Tibial artery (tissue), 4 donors: ENCODE data around the gene APBA2.
"Not testable (repeated sequence)": the region's sequence is repeated elsewhere in the genome, so short reads cannot be mapped to it uniquely, and the experiment has no call there.

ENCODE experiments used
- DNase-seq, 2 donors: peaks; one replicate each; pipeline ENCODE4 v3.0.0-alpha.2; 2019
- H3K27ac ChIP-seq, 2 donors: fragments of 200-600 bp; sonication (generic) in 1 of 2; 1 replicate in 1 of 2; 2 replicates in 1 of 2; pipeline ENCODE4 v1.5.1; 2018 to 2019; ENCODE audit warnings: mild to moderate bottlenecking in 1 of 2
- H3K27me3 ChIP-seq, 2 donors: fragments of 200-600 bp; sonication (generic) in 1 of 2; one replicate each; pipeline versions ENCODE4 v1.5.1 to v1.6.0; 2016 to 2019
- H3K36me3 ChIP-seq, 3 donors: fragments of 200-600 bp; sonication (generic) in 2 of 3; one replicate each; pipeline ENCODE4 v1.5.1; 2016 to 2019; ENCODE audit warnings: mild to moderate bottlenecking in 2 of 3
- H3K4me1 ChIP-seq, 4 donors: fragments of 200-600 bp; sonication (generic) in 2 of 4; 1 replicate in 3 of 4; 2 replicates in 1 of 4; pipeline ENCODE4 v1.5.1; 2016 to 2019
- H3K4me3 ChIP-seq, 2 donors: fragments of 200-600 bp; sonication (generic) in 1 of 2; 1 replicate in 1 of 2; 2 replicates in 1 of 2; pipeline ENCODE4 v1.5.1; 2018 to 2019; ENCODE audit warnings: mild to moderate bottlenecking in 2 of 2
- H3K9me3 ChIP-seq, 3 donors: fragments of 200-600 bp; sonication (generic) in 1 of 3; one replicate each; pipeline ENCODE4 v1.5.1; 2016 to 2019
- intact Hi-C: fragments of 100-400 bp; cut with DNase I; formaldehyde crosslinking; loops from one replicate; pipeline ENCODE4 v1.15.0; 2023; ENCODE audit warnings: low total_unique reads
- TF ChIP-seq, protein P1 (sequence below), 2 experiments: fragments of 200-600 bp in 1 of 2; fragments of 450-650 bp in 1 of 2; IDR thresholded peaks; one replicate each; pipeline ENCODE4 v1.5.1; 2017 to 2019; ENCODE audit warnings: antibody characterized with exemption in 2 of 2, mild to moderate bottlenecking in 1 of 2, moderate library complexity in 1 of 2

Gene APBA2

DNA sequence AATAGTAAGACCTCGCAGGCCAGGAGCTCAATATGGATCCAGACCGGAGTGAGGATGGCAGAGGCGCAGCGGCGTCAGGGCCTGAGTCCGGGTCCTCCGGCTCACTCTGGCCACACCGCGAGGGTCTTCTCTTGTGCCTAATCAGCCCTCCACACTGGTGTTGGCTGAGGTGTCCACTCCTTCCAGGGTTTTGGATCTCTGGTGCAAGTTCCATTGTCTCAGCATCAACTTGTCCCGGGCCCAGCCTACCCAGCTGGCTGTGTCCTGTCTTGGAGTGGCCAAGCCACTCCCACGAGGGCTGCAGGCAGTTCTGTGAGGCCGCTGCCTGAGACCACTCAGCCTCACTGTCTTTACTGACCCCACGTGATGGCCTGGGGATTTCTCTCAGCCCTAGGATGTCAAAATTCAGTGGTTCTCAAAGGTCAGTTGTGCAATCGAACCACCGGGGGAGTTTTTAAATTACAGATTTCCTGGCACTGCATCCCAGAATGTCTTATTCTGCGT is 24.7 kb upstream of the APBA2 start:
- TF ChIP-seq, protein P1, sequence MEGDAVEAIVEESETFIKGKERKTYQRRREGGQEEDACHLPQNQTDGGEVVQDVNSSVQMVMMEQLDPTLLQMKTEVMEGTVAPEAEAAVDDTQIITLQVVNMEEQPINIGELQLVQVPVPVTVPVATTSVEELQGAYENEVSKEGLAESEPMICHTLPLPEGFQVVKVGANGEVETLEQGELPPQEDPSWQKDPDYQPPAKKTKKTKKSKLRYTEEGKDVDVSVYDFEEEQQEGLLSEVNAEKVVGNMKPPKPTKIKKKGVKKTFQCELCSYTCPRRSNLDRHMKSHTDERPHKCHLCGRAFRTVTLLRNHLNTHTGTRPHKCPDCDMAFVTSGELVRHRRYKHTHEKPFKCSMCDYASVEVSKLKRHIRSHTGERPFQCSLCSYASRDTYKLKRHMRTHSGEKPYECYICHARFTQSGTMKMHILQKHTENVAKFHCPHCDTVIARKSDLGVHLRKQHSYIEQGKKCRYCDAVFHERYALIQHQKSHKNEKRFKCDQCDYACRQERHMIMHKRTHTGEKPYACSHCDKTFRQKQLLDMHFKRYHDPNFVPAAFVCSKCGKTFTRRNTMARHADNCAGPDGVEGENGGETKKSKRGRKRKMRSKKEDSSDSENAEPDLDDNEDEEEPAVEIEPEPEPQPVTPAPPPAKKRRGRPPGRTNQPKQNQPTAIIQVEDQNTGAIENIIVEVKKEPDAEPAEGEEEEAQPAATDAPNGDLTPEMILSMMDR (IDR thresholded peaks at IDR 0.05): no peak
- DNase-seq: peak in 1 of 2 donors; percentile 51
- H3K36me3 ChIP-seq: no peaks in the 10 kb centered on the region
- intact Hi-C loops: no loop called here
- no peaks in the 10 kb centered on the region for H3K9me3 ChIP-seq
- H3K4me1 ChIP-seq: no peaks in the 10 kb centered on the region
- H3K4me3 ChIP-seq: no peak overlapping the region
- no peak overlapping the region for H3K27ac ChIP-seq
- H3K27me3 ChIP-seq: no peaks in the 10 kb centered on the region

DNA sequence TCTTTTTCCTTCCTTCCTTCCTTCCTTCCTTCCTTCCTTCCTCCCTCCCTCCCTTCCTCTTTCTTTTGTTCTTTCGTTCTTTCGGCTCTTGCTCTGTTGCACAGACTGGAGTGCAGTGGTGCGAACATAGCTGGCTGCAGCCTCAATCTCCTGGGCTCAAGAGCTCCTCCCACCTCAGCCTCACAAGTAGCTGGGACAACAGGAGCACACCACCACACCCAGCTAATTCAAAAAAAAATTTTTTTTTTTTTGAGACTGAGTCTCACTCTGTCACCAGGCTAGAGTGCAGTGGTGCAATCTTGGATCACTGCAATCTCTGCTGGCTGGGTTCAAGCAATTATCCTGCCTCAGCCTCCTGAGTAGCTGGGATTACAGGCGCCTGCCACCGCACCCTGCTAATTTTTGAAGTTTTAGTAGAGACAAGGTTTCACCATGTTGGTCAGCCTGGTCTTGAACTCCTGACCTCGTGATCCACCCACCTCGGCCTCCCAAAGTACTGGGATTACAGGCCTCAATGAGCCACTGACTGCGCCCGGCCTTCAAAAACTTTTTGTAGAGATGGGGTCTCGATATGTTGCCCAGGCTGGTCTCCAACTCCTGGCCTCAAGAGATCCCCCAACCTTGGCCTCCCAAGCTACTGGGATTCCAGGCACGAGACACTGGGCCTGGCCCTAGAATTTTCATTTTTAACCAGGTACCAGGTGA is 24.0 kb upstream of the APBA2 start:
- H3K36me3 ChIP-seq, H3K27me3 ChIP-seq, intact Hi-C loops, DNase-seq, H3K4me1 ChIP-seq, H3K4me3 ChIP-seq, H3K9me3 ChIP-seq, H3K27ac ChIP-seq: not testable (repeated sequence)

DNA sequence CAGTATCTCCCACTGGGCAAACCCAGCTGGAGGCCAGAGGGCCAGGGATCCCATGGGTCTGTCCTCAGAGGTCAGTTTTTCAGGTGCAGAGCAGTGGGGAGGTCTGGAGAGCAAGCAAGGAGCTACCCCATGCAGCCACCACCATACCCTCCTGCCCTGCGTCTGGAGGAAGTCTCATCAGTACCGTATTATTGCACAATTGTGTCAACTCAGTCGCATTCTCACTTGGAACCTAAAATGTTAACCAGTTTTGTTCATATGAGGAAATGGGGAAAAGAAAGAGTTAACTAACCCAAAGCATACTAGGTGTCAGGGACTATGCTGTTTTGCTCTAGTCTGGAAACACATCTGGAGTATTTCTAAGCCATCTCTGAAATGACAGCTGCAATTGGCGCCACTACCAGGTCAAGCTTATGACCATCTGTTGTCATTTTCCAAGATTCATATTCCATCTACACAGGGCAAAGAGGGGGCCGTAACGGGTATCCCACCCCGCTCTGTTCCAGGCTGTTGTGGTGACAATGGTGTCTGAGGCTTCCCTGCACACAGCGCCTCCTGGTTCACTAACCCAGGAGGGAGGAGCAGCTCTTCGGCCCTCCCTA is 16.9 kb upstream of the APBA2 start:
- intact Hi-C loops: no loop called here
- Histone ChIP-seq H3K36me3 (no peaks in the 10 kb centered on the region), H3K4me3 (no peak overlapping the region), H3K27me3 (no peaks in the 10 kb centered on the region), H3K27ac (no peak overlapping the region), H3K4me1 (no peaks in the 10 kb centered on the region), H3K9me3 (peaks cover 0 to 9% (median 0%) of the 10 kb centered on the region in 3 donors)
- no peak for DNase-seq
- TF ChIP-seq, protein P1 (IDR thresholded peaks at IDR 0.05): no peak

DNA sequence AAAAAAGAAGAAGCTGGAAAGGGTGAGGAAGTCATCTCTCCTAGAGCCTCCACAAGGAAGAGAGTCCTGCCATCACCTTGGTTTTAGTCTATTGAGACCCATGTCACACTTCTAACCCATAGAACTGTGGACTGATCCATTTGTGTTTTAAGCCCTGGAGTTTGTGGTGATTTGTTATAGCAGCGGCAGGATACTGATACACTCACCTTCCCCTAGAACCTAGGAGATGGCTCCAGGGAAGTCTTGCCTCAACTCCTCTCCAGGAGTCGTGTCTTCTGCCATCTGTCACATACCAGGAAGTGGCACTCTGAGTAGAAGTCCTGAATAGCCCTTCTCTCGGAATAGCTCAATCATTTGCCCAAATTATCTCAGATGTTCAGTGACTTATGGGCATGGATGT is 14.6 kb upstream of the APBA2 start:
- Histone ChIP-seq H3K36me3 (no peaks in the 10 kb centered on the region), H3K4me3 (no peak overlapping the region), H3K4me1 (no peaks in the 10 kb centered on the region), H3K27me3 (no peaks in the 10 kb centered on the region), H3K27ac (no peak overlapping the region), H3K9me3 (peaks cover 0 to 9% (median 0%) of the 10 kb centered on the region in 3 donors)
- TF ChIP-seq, protein P1 (IDR thresholded peaks at IDR 0.05): no peak
- intact Hi-C loops: no loop called here
- DNase-seq: no peak

DNA sequence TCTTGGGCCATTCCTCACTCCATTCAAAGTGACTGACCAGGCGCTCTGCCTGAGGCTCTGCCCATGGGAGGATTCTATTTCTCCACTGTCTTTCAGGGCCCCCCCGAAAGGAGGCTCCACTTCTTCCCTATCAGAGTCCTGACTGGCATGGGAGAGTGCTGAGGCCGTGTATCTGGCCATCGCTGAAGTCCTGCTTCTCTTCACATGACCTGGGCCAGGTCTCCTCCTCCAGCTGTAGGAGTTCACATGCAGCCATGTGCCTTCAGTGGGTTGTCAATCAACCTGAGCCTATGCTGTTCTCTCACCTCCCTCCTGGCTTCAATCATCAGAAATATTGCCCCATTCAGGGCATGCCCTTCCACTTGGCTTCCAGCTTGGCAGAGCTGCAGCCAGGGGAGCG is 12.8 kb upstream of the APBA2 start:
- Histone ChIP-seq H3K4me3 (no peak overlapping the region), H3K9me3 (peaks cover 0 to 9% (median 0%) of the 10 kb centered on the region in 3 donors), H3K36me3 (no peaks in the 10 kb centered on the region), H3K4me1 (no peaks in the 10 kb centered on the region), H3K27ac (no peak overlapping the region), H3K27me3 (no peaks in the 10 kb centered on the region)
- no peak for DNase-seq
- intact Hi-C loops: no loop called here
- TF ChIP-seq, protein P1 (IDR thresholded peaks at IDR 0.05): no peak

DNA sequence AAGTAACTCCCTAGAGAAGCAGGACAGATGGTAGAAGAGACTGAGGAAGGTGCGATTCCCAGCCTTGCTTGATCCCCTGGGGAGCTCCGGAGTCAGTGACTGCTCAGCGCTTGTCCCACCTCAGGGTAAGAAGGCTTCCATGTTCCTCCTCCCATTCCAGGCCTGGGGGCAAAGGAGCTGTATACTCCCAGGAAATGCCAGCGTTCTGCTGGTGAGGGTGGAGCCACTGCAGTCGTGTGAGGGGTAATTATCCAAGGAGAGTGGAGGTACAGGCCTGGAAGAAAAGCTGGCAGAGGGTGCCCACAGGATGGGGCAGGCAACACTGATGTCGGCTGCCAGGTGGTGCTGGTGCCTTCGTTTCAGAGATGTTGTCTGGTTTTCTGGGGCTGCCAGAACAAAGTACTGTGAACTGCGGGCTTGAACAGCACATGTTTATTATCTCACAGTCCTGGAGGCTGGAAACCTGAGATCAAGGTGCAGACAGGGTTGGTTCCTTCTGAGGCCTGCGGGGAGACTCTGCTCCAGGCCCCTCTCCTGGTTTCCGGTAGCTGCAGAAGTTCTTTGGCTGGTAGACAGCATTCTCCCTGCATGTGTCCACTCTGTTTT is 12.1 kb upstream of the APBA2 start:
- no peak for DNase-seq
- no peaks in the 10 kb centered on the region for H3K36me3 ChIP-seq
- H3K4me1 ChIP-seq: no peaks in the 10 kb centered on the region
- no peaks in the 10 kb centered on the region for H3K27me3 ChIP-seq
- intact Hi-C loops: no loop called here
- peaks cover 0 to 4% (median 0%) of the 10 kb centered on the region in 3 donors for H3K9me3 ChIP-seq
- TF ChIP-seq, protein P1 (IDR thresholded peaks at IDR 0.05): no peak
- H3K27ac ChIP-seq: no peak overlapping the region
- H3K4me3 ChIP-seq: no peak overlapping the region
